HG02938 (cell line): ENCODE results near the gene FRMD8.
"Not testable (repeated sequence)": the region's sequence is repeated elsewhere in the genome, so short reads cannot be mapped to it uniquely, and the experiment has no call there.

Experiments
- ATAC-seq: cut with Tn5 transposase; IDR thresholded peaks from one replicate; pipeline ENCODE4 v1.9.1; 2021; ENCODE audit warnings: mild to moderate bottlenecking, moderate library complexity; ENCODE audit not compliant: unreplicated experiment

FRMD8 gene

DNA sequence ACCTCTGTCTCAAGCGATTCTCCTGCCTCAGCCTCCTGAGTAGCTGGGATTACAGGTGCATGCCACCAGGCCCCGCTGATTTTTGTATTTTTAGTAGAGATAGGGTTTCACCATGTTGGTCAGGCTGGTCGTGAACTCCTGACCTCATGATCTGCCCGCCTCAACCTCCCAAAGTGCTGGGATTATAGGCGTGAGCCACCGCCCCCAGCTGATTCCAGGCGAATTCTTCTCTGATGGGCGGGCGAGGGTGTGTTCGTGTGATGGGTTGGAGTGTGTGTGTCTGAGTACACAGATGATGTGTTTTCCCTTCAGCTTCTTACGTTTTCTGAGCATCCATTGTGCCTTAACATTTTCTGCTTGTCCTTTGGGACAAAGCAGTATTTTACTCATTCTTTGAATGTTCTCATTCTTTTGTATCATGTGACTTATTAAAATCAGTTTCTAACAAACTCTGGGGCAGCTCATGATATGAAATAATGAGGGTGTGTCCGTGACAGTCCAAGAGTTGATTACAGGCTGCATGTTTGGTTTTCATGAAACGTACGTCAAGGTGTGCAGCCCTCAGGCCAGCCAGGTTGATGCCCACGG is 26.7 kb downstream of the FRMD8 start:
- not testable (repeated sequence) for ATAC-seq

GRCh38 chr11:65414776-65415498 is 28.5 kb downstream of the FRMD8 start:
- ATAC-seq, result no peak

DNA sequence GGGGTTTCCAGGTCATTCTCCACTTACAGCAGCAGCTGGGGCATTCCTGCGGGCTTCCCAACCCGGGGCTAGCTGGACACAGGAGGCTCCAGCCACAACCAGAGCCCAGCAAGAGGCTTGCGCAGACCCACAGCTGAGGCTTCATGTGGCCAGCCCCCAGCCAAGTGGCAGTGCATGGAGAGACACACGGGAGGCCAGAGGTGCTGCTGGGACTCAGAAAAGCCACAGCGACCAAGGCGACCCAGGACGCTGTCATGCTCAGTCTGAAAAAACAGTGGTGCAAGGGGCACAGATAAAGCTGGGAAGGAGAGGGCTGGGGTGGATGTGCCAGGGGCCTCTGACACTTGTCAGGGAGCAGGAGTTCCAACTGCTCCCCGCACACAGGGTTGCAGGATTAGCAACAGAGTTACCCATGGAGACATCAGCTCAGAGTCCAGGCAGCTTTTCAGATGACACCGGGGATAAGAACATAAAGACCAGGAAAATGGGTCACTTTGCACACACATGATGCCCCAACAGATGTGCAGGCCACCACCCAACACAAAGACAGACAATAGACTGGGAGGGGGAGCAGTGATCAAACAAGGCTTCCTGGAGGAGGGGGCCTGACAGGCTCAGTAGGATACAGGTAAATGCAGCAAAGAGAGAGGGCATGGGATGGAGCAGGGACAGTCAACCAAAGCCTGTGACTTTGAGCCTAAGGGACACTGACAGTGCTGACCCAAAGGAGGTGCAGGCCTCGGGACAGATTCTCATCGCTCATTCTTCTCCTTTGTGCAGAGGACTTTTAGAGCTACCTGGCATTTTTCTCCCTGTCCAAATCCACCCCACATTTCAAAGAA is 29.3 kb downstream of the FRMD8 start:
- ATAC-seq, result no peak

DNA sequence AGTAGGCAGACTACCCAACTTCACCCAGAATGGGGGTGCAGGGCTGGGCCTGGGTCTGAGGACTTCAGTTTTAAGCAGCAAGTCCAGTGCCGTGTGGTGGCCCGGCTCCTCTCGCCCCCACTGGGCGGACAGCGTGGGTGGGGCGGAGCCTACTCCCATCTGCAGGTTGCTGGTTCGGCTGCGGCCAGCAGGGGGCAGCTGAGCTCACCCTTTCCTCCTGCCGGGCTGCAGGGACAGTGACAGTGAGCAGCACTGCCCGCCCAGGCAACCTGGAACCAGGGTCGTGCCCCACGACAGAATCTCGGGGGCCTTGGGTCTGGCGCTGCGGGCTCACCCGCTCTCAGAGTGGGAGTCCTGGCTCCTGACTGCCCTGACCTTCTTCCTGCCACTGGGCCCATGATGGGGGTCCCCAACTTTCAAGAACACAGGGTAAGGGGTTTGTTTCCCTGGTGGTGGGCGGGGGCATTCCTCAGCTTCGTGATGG is 29.9 kb downstream of the FRMD8 start:
- ATAC-seq, result no peak

GRCh38 chr11:65416841-65417701 is 30.6 kb downstream of the FRMD8 start:
- ATAC-seq, result no peak

DNA sequence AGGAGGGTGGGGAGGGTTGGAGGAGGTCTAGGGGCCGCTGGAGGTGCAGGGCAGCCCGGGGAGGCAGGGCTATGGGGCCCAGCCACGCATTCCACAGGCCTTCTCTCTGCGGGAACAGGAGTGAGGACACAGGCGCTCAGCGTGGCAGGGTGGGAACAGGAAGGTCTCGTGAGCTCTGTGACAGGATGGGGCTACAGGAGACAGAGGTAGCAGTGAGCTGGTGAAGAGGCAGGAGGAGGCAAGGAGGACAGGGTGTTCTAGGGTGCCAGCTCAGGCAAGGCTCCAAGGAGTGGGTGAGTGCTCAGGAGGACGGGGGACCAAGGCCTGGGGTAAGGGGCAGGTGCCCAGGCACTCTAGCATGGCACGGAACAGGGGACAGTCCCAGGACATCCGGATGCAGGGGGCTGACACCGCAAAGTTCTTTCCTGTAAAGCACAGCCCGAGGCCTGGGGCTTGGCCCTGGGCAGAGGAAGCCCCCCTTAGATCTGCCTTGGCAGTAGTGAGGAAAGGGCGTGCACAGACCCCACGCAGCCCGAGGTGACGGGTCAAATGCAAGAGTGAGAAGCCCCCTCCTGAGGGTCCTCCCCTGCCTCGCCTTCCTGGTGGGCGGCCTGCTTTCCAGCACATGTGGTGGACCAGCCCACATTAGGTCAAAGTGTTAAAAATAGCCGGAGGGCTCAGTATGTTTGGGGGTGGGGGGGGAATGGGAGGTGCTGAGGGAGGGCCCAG is 31.4 kb downstream of the FRMD8 start:
- no peak for ATAC-seq

GRCh38 chr11:65418431-65418680 is 31.9 kb downstream of the FRMD8 start:
- no peak for ATAC-seq

DNA sequence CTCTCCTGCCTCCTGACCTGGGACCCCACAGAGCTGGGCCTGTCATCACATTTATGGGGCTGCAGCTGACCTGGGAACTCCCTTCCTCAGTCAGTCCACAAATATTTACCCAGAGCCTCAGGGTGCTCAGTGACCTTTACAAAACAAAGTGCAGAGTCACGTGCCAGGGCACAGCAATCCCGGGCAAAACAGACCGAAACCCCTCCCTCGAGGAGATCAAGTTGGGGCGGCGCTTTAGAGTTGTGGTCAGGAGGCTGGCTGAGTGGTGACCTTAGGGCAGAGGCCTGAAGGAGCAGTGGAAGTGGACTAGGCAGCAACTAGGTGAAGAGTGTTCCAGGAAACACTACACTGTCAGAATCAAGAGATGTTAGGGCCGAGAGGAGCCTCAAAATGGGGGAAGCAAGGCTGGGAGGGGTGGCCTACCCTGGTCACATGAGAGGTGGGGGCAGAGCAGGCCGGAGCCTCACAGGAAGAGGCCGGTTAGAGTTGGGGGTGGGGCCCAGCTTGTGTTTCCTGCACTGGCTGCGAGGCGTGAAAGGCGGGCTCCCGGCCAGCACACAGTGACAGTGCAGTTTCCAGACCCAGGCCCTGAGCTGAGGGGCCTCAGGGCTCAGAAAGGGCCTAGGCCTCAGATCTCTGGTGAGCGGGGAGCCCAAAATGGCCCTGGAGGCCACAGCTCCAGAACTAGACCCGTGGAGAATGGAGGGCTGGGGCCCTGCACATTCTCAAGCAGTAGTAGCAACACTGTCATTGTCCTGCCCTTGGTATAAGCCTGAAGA is 32.4 kb downstream of the FRMD8 start:
- ATAC-seq, result peak; percentile 37

DNA sequence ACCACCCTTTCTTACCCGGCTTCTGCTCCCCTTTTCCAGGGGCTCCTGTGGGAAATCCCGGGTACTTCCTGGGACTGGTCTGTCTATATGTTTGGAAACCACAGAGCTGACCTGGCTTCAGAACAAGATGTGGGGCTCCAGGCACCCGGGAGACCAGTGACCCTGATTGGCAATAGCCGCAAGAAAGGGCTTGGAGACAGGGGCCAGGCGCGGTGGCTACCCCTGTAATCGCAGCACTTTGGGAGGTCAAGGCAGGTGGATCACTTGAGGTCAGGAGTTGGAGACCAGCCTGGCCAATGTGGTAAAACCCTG is 33.0 kb downstream of the FRMD8 start:
- no peak for ATAC-seq

GRCh38 chr11:65419772-65420481 is 33.5 kb downstream of the FRMD8 start:
- ATAC-seq, result no peak

DNA sequence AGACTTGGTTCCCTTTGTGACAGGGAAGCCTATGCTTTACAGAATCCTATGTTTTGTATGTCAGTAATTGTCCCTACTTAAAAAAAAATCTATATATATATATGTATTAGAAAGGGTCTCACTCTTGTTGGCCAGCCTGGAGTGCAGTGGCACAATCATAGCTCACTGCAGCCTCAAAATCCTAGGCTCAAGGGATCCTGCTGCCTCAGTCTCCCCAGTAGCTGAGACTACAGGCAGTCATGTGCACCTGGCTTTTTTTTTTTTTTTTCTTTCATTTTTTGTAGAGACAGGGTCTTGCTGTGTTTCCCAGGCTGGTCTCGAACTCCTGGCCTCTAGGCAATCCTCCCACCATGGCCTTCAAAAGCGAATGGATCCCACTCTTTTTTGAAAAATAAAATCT is 34.1 kb downstream of the FRMD8 start:
- no peak for ATAC-seq

- ATAC-seq, result no peak
Observed at GRCh38 chr11:65420979-65421793, 34.7 kb downstream of the FRMD8 start.

- ATAC-seq, result no peak
Observed at GRCh38 chr11:65421794-65422632, 35.6 kb downstream of the FRMD8 start.

DNA sequence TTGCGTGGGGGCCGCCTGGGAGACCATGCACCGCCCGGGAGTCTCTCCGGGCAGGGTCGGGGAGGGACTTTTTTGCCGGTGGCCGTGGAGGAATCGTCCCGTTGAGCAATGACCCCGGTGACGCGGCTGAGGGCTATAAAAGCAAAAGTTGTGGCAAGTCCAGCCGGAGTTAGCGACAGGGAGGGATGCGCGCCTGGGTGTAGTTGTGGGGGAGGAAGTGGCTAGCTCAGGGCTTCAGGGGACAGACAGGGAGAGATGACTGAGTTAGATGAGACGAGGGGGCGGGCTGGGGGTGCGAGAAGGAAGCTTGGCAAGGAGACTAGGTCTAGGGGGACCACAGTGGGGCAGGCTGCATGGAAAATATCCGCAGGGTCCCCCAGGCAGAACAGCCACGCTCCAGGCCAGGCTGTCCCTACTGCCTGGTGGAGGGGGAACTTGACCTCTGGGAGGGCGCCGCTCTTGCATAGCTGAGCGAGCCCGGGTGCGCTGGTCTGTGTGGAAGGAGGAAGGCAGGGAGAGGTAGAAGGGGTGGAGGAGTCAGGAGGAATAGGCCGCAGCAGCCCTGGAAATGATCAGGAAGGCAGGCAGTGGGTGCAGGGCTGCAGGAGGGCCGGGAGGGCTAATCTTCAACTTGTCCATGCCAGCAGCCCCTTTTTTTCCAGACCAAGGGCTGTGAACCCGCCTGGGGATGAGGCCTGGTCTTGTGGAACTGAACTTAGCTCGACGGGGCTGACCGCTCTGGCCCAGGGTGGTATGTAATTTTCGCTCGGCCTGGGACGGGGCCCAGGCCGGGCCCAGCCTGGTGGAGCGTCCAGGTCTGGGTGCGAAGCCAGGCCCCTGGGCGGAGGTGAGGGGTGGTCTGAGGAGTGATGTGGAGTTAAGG is 36.4 kb downstream of the FRMD8 start, which contains the start of gene NEAT1:
Gene NEAT1 (plus strand): TSS at position 166 of the 883 bp plus-strand sequence.
- ATAC-seq, result no peak

DNA sequence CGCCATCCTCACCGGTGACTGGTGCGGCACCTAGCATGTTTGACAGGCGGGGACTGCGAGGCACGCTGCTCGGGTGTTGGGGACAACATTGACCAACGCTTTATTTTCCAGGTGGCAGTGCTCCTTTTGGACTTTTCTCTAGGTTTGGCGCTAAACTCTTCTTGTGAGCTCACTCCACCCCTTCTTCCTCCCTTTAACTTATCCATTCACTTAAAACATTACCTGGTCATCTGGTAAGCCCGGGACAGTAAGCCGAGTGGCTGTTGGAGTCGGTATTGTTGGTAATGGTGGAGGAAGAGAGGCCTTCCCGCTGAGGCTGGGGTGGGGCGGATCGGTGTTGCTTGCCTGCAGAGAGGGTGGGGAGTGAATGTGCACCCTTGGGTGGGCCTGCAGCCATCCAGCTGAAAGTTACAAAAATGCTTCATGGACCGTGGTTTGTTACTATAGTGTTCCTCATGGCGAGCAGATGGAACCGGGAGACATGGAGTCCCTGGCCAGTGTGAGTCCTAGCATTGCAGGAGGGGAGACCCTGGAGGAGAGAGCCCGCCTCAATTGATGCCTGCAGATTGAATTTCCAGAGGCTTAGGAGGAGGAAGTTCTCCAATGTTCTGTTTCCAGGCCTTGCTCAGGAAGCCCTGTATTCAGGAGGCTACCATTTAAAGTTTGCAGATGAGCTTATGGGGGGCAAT is 37.2 kb downstream of the FRMD8 start:
- ATAC-seq, result no peak
